HG03571 (cell line): ENCODE measurements around the gene ZNF613.
"Not testable (repeated sequence)": the region's sequence is repeated elsewhere in the genome, so short reads cannot be mapped to it uniquely, and the experiment has no call there.

ENCODE experiments used
- ATAC-seq: cut with Tn5 transposase; IDR thresholded peaks from one replicate; pipeline ENCODE4 v1.9.1; 2021; ENCODE audit not compliant: unreplicated experiment

ZNF613 gene

GRCh38 chr19:51938936-51939335 is 11.7 kb downstream of the ZNF613 start:
- ATAC-seq: no peak

GRCh38 chr19:51944798-51945552 is 17.7 kb downstream of the ZNF613 start:
- no peak for ATAC-seq

GRCh38 chr19:51946602-51947001 is 19.3 kb downstream of the ZNF613 start:
- no peak for ATAC-seq

GRCh38 chr19:51948975-51949374 is 21.7 kb downstream of the ZNF613 start:
- no peak for ATAC-seq

- not testable (repeated sequence) for ATAC-seq
Observed at GRCh38 chr19:51957846-51958245, 30.6 kb downstream of the ZNF613 start.

GRCh38 chr19:51959791-51960190 is 32.5 kb downstream of the ZNF613 start:
- ATAC-seq: no peak

- not testable (repeated sequence) for ATAC-seq
Observed at GRCh38 chr19:51960621-51961233, 33.5 kb downstream of the ZNF613 start.

- ATAC-seq: no peak
Observed at GRCh38 chr19:51965583-51965982, 38.3 kb downstream of the ZNF613 start.

GRCh38 chr19:51970718-51971117 is 43.4 kb downstream of the ZNF613 start:
- ATAC-seq: no peak

GRCh38 chr19:51971624-51972023 is 44.4 kb downstream of the ZNF613 start:
- ATAC-seq: no peak

- not testable (repeated sequence) for ATAC-seq
Observed at GRCh38 chr19:51975787-51976186, 48.5 kb downstream of the ZNF613 start.

- ATAC-seq: no peak
Observed at GRCh38 chr19:51976852-51977251, 49.6 kb downstream of the ZNF613 start.

GRCh38 chr19:51977346-51977745 is 50.1 kb downstream of the ZNF613 start:
- ATAC-seq: no peak

- no peak for ATAC-seq
Observed at GRCh38 chr19:51978882-51979281, 51.6 kb downstream of the ZNF613 start.

- ATAC-seq: no peak
Observed at GRCh38 chr19:51980116-51980736, 53.0 kb downstream of the ZNF613 start.

- not testable (repeated sequence) for ATAC-seq
Observed at GRCh38 chr19:51980926-51981325, 53.7 kb downstream of the ZNF613 start.

- ATAC-seq: no peak
Observed at GRCh38 chr19:51983361-51983760, 56.1 kb downstream of the ZNF613 start.

GRCh38 chr19:51986309-51987291 is 59.3 kb downstream of the ZNF613 start, which contains the start of gene ZNF350:
Gene ZNF350, minus strand, starts transcription at chr19:51986840. Its CDS starts 12,480 bp downstream, at chr19:51974360.
- no peak for ATAC-seq

- ATAC-seq: no peak
Observed at GRCh38 chr19:51993422-51993821, 66.2 kb downstream of the ZNF613 start.

- ATAC-seq: no peak
Observed at GRCh38 chr19:51994048-51994644, 66.9 kb downstream of the ZNF613 start.
